Heart right ventricle (tissue), 16 donors: ENCODE measurements around the gene RNF138. TPM values are rescaled to one million over a fixed set of nuclear protein-coding genes. Genes with fewer than 3 reads are reported as not detected.

ENCODE experiments used
- ATAC-seq, 8 donors: fragments of 200-7000 bp; cut with Tn5 transposase; one replicate each; pipeline ENCODE4 v1.9.1; 2020; ENCODE audit warnings: mild to moderate bottlenecking in 8 of 8, moderate library complexity in 8 of 8, moderate number of reproducible peaks in 1 of 8
- DNase-seq, 2 donors: peaks; one replicate each; pipeline ENCODE4 v3.0.0-alpha.2; 2020
- H3K27ac ChIP-seq, 10 donors: fragments of 200-600 bp; sonication (generic) in 2 of 10; one replicate each; pipeline versions ENCODE4 v1.5.0 to v1.8.0; 2020 to 2022; ENCODE audit warnings: mild to moderate bottlenecking in 3 of 10
- H3K27me3 ChIP-seq, 7 donors: fragments of 200-600 bp; one replicate each; pipeline ENCODE4 v1.8.0; 2021 to 2022; ENCODE audit warnings: mild to moderate bottlenecking in 2 of 7
- H3K36me3 ChIP-seq, 9 donors: fragments of 200-600 bp; sonication (generic) in 1 of 9; one replicate each; pipeline versions ENCODE4 v1.5.0 to v1.8.0; 2020 to 2022; ENCODE audit warnings: mild to moderate bottlenecking in 2 of 9
- H3K4me1 ChIP-seq, 9 donors: fragments of 200-600 bp; sonication (generic) in 1 of 9; one replicate each; pipeline versions ENCODE4 v1.5.0 to v1.8.0; 2020 to 2022; ENCODE audit warnings: mild to moderate bottlenecking in 4 of 9
- H3K4me3 ChIP-seq, 10 donors: fragments of 200-600 bp; sonication (generic) in 2 of 10; one replicate each; pipeline versions ENCODE4 v1.5.0 to v1.8.0; 2020 to 2022; ENCODE audit warnings: mild to moderate bottlenecking in 7 of 10, moderate library complexity in 2 of 10
- H3K9me3 ChIP-seq, 11 donors: fragments of 200-600 bp in 10 of 11; sonication (generic) in 2 of 11; one replicate each; pipeline versions ENCODE4 v1.5.0 to v1.8.0; 2013 to 2022; ENCODE audit warnings: mild to moderate bottlenecking in 2 of 11, control low read depth in 1 of 11, moderate library complexity in 1 of 11
- WGBS, 2 donors: extraction: QIAGEN DNeasy Blood & Tissue Kit; methylation state at CpG; one replicate each; pipeline ENCODE4 v1.1.7; 2013; ENCODE audit warnings: inconsistent platforms in 1 of 2; 5-methylcytosine and 5-hydroxymethylcytosine counted together
- intact Hi-C, 10 donors: fragments of 100-400 bp; cut with DNase I; formaldehyde crosslinking; loops; one replicate each; pipeline versions ENCODE4 v1.11.1 to v1.14.2; 2022
- polyA plus RNA-seq, 2 donors: library from polyadenylated mRNA; stranded (reverse); fragments of 200-250 nt; gene quantifications; one replicate each; pipeline ENCODE4 v1.2.3, GENCODE V29; 2013
- total RNA-seq, 10 donors: library from RNA; stranded (reverse); fragmentation: NEBNext Ultra II Directional in 3 of 10; extraction: Animal tissue kit (Norgen Biotek cat#: 25700) in 3 of 10; gene quantifications; one replicate each; pipeline versions ENCODE4 v1.2.1 to v1.2.4, GENCODE V29; 2021 to 2023
- TF ChIP-seq, protein P1 (sequence below), 9 donors: fragments of 200-600 bp; sonication (generic) in 2 of 9; IDR thresholded peaks; one replicate each; pipeline versions ENCODE4 v1.5.0 to v1.8.0; 2021 to 2022; ENCODE audit warnings: antibody characterized with exemption in 9 of 9, mild to moderate bottlenecking in 5 of 9, moderate library complexity in 1 of 9
- donor health status: Arrhythmogenic right ventricular cardiomyopathy.
- donor health status: ischemic (EF 13 %, LVEDD 7.1; RV severe dilation, severe dysfunction).
- donor health status: healthy with polysubstance abuse.
- donor health status: DM: no; HTN: yes; CAD: no.
- donor health status: DM: no; HTN: no; CAD: no.
- donor health status: ischemic (EF 25% LVEDD 6.9; RV normal size, moderate dysfunction).
- donor health status: ischemic (EF 25% LVEDD 5.7; RV mildly dilated, moderate dysfunction).
- donor health status: healthy.
- donor health status: DM: yes; HTN: yes; CAD: no.
- donor health status: Ischemic cardiomyopathy.
- donor health status: ischemic (EF 35%, LVEDD 5.7; RV mildly dilated, moderate dysfunction).
- donor health status: nonischemic (EF 11% LVEDD 7.7; RV severe dilation, severe dysfunction).
- donor health status: DM: yes; HTN: yes; CAD: no.
- donor health status: PGD.
- donor health status: ischemic (EF 29% LVEDD 5.4; RV normal size, mild dysfunction).
- donor health status: nonischemic (EF 23%, LVEDD 6.1; RV moderate dilation, normal function).

Gene RNF138
- total and polyA plus RNA-seq, 12 donors, result 5.4 to 13.7 (median 10.3) TPM

DNA sequence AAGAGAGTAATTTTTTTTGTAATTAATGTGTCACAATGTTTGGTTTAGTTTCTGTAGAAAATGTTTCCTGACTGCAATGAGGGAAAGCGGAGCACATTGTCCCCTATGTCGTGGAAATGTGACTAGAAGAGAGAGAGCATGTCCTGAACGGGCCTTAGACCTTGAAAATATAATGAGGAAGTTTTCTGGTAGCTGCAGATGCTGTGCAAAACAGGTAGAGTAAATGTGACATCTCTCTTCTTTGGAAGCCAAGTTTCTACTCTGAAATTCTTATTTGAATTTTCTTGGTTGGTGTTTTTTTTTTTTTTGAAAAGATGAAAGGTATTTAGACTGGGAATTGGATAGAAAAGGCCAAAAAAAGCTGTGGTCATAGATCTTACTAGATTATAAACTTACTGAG, 20.0 kb downstream of the RNF138 start:
- Histone ChIP-seq H3K4me3 (no peak overlapping the region), H3K9me3 (no peaks in the 10 kb centered on the region), H3K36me3 (peaks cover 0 to 52% (median 6%) of the 10 kb centered on the region in 9 donors), H3K4me1 (peaks cover 0 to 12% (median 0%) of the 10 kb centered on the region in 9 donors), H3K27me3 (no peaks in the 10 kb centered on the region), H3K27ac (no peak overlapping the region)
- ATAC-seq (no peak), DNase-seq (no peak)
- TF ChIP-seq, protein P1, sequence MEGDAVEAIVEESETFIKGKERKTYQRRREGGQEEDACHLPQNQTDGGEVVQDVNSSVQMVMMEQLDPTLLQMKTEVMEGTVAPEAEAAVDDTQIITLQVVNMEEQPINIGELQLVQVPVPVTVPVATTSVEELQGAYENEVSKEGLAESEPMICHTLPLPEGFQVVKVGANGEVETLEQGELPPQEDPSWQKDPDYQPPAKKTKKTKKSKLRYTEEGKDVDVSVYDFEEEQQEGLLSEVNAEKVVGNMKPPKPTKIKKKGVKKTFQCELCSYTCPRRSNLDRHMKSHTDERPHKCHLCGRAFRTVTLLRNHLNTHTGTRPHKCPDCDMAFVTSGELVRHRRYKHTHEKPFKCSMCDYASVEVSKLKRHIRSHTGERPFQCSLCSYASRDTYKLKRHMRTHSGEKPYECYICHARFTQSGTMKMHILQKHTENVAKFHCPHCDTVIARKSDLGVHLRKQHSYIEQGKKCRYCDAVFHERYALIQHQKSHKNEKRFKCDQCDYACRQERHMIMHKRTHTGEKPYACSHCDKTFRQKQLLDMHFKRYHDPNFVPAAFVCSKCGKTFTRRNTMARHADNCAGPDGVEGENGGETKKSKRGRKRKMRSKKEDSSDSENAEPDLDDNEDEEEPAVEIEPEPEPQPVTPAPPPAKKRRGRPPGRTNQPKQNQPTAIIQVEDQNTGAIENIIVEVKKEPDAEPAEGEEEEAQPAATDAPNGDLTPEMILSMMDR (IDR thresholded peaks at IDR 0.05), result no peak
- WGBS, 2 donors, result 72 to 74% methylated on average over 3 of the region's 3 CpGs
- intact Hi-C loops, result no loop called here

DNA sequence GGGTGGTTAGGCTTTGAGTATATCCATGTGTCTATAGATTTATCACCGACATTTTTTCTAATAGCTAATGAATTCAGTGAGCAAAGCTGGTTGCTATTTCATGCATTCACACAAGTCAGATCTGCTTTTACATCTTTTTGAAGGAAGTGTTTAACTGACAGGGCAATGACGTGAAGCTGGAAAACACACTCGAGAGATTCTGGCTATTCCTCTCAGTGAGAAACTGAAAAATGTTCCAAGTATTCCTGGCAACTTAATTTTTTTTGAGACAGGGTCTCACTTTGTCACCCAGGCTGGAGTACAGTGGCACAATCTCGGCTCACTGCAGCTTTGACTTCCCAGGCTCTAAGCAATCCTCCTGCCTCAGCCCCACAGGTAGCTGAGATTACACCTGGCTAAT, 21.2 kb downstream of the RNF138 start:
- Histone ChIP-seq H3K27ac (no peak overlapping the region), H3K36me3 (peaks cover 0 to 63% (median 6%) of the 10 kb centered on the region in 9 donors), H3K27me3 (no peaks in the 10 kb centered on the region), H3K4me1 (peaks cover 0 to 12% (median 0%) of the 10 kb centered on the region in 9 donors), H3K4me3 (no peak overlapping the region), H3K9me3 (no peaks in the 10 kb centered on the region)
- TF ChIP-seq, protein P1 (IDR thresholded peaks at IDR 0.05), result no peak
- ATAC-seq (no peak), DNase-seq (no peak)
- WGBS, 2 donors, result 73 to 78% methylated on average over 4 of the region's 4 CpGs
- intact Hi-C loops, result no loop called here

DNA sequence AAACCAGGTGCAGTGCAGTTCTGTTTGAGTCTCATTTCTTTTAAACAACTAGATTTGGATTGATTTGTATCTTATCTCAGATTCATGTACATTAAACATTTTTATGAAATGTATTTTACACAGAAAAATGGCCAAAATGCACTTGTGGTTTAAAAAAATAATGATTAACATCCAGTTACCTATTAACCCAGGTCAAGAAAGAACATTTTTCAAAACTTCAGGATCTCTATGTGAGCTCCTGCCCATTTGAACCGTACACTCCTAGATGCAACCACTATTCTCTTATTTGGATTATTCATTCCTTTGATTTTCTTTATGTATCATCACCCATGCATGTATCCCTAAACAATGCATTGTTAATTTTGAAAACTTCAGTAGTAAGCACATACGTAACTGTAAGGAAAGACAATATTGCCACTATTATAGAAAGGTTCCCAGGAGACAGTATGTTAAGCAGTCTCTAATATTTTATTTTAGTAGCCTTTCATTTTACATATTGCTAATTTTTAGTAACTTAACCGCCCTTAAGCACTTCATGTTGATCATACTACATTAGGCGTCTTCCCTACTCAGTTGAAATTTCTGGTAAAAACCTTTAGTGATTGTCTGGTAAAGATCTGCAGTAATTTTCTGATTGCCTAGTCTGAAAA, 22.7 kb downstream of the RNF138 start:
- peaks cover 0 to 11% (median 0%) of the 10 kb centered on the region in 9 donors for H3K4me1 ChIP-seq
- TF ChIP-seq, protein P1 (IDR thresholded peaks at IDR 0.05), result no peak
- DNase-seq, result no peak
- H3K4me3 ChIP-seq, result no peak overlapping the region
- no peaks in the 10 kb centered on the region for H3K9me3 ChIP-seq
- no peak overlapping the region for H3K27ac ChIP-seq
- H3K36me3 ChIP-seq, result peaks cover 0 to 79% (median 9%) of the 10 kb centered on the region in 9 donors
- WGBS, 2 donors, result 93 to 98% methylated on average over 4 of the region's 4 CpGs
- ATAC-seq, result no peak
- no peaks in the 10 kb centered on the region for H3K27me3 ChIP-seq
- intact Hi-C loops, result no loop called here

DNA sequence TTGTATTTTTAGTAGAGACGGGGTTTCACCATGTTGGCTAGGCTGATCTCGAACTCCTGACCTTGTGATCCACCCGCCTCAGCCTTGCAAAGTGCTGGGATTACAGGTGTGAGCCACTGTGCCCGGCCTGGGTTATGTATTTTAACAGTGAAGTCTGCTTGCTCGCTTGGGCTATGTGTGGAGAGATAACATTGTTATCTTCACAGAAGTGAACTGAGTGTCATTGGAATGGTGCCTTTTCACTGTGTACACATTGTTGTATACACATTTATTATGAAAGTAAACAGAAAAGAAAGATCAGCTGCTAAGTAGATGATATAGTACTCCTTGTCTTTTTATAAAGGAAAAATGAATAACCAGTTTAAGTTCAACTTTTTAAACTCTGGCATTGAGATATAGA, 30.4 kb downstream of the RNF138 start:
- Histone ChIP-seq H3K9me3 (no peaks in the 10 kb centered on the region), H3K4me1 (no peaks in the 10 kb centered on the region), H3K36me3 (peaks cover 0 to 92% (median 2%) of the 10 kb centered on the region in 9 donors), H3K27me3 (no peaks in the 10 kb centered on the region), H3K27ac (no peak overlapping the region), H3K4me3 (no peak overlapping the region)
- 80 to 88% methylated on average over 5 of the region's 5 CpGs for WGBS, 2 donors
- TF ChIP-seq, protein P1 (IDR thresholded peaks at IDR 0.05), result no peak
- DNase-seq (no peak), ATAC-seq (no peak)
- intact Hi-C loops, result no loop called here
